Measurements from ENCODE around the gene DCTN5. TPM values are rescaled to one million over a fixed set of nuclear protein-coding genes. Genes with fewer than 3 reads are reported as not detected.
"Not testable (repeated sequence)": the region's sequence is repeated elsewhere in the genome, so short reads cannot be mapped to it uniquely, and the experiment has no call there.

DCTN5 gene
- total RNA-seq, 2 experiments from 2014 or later: 46.9 to 47.8 TPM

DNA sequence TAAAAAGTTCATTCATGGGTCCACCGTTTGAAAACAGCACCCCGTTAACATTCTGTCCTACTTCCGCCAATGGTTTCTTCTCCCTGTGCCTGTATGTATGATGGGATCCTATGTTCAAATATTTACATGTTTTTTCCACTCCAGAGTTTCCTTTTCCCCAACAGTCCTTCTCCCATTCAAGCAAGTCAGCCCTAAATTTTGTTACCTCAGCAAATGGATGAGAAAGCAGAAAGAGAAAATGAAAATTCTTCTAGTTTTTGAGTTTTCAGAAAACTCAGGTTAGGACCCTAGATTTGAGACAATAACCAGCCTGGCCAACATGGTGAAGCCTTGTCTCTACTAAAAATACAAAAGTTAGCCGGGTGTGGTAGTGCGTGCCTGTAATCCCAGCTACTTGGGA is 75.2 kb downstream of the DCTN5 start:
- POLR2A ChIA-PET: no interaction called here
- CTCF ChIA-PET: no interaction called here
- no peaks in the 10 kb centered on the region for H3K4me1 ChIP-seq (ENCODE audit: insufficient read depth, low read length)
- TF ChIP-seq, protein P1, sequence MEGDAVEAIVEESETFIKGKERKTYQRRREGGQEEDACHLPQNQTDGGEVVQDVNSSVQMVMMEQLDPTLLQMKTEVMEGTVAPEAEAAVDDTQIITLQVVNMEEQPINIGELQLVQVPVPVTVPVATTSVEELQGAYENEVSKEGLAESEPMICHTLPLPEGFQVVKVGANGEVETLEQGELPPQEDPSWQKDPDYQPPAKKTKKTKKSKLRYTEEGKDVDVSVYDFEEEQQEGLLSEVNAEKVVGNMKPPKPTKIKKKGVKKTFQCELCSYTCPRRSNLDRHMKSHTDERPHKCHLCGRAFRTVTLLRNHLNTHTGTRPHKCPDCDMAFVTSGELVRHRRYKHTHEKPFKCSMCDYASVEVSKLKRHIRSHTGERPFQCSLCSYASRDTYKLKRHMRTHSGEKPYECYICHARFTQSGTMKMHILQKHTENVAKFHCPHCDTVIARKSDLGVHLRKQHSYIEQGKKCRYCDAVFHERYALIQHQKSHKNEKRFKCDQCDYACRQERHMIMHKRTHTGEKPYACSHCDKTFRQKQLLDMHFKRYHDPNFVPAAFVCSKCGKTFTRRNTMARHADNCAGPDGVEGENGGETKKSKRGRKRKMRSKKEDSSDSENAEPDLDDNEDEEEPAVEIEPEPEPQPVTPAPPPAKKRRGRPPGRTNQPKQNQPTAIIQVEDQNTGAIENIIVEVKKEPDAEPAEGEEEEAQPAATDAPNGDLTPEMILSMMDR (IDR thresholded peaks at IDR 0.05): no peak
- ATAC-seq (ENCODE audit: poor library complexity): no peak
- H3K9me3 Mint-ChIP-seq: no peaks in the 10 kb centered on the region
- intact Hi-C loops (cut with DNase I, micrococcal nuclease): no loop called here
- no peak for DNase-seq
- H3K36me3 Mint-ChIP-seq (ENCODE audit: low read depth): no peaks in the 10 kb centered on the region
- H3K27ac ChIP-seq (ENCODE audit: low read depth in 1 of 2, low read length in 2 of 2): no peak overlapping the region
- peaks cover 50% of the 10 kb centered on the region for H3K27me3 Mint-ChIP-seq
- H3K4me3 Mint-ChIP-seq: no peak overlapping the region
- no peaks in the 10 kb centered on the region for H3K9me3 ChIP-seq (ENCODE audit: control insufficient read depth in 1 of 2, insufficient read depth in 1 of 2, low read length in 2 of 2)
- no peaks in the 10 kb centered on the region for H3K4me1 Mint-ChIP-seq (ENCODE audit: low read depth)
- H3K4me3 ChIP-seq (ENCODE audit: low read length): no peak overlapping the region
- no peaks in the 10 kb centered on the region for H3K36me3 ChIP-seq (ENCODE audit: insufficient read depth, low read length)
- H3K27ac Mint-ChIP-seq: no peak overlapping the region
- H3K27me3 ChIP-seq (ENCODE audit: control insufficient read depth in 1 of 2, insufficient read depth in 2 of 2, low read length in 2 of 2): peaks cover 25 to 26% of the 10 kb centered on the region in 2 experiments

GRCh38 chr16:23722613-23723240 is 81.5 kb downstream of the DCTN5 start:
- H3K36me3 Mint-ChIP-seq (ENCODE audit: low read depth); H3K27ac Mint-ChIP-seq; H3K4me1 ChIP-seq (ENCODE audit: insufficient read depth, low read length); H3K27me3 ChIP-seq (ENCODE audit: control insufficient read depth in 1 of 2, insufficient read depth in 2 of 2, low read length in 2 of 2); POLR2A ChIA-PET; H3K4me3 Mint-ChIP-seq; H3K27ac ChIP-seq (ENCODE audit: low read depth in 1 of 2, low read length in 2 of 2); H3K36me3 ChIP-seq (ENCODE audit: insufficient read depth, low read length); CTCF ChIA-PET; H3K4me3 ChIP-seq (ENCODE audit: low read length); H3K9me3 ChIP-seq (ENCODE audit: control insufficient read depth in 1 of 2, insufficient read depth in 1 of 2, low read length in 2 of 2); intact Hi-C loops (cut with DNase I, micrococcal nuclease); H3K9me3 Mint-ChIP-seq; ATAC-seq (ENCODE audit: poor library complexity); DNase-seq; H3K4me1 Mint-ChIP-seq (ENCODE audit: low read depth): not testable (repeated sequence)
- H3K27me3 Mint-ChIP-seq: peaks cover 29% of the 10 kb centered on the region

DNA sequence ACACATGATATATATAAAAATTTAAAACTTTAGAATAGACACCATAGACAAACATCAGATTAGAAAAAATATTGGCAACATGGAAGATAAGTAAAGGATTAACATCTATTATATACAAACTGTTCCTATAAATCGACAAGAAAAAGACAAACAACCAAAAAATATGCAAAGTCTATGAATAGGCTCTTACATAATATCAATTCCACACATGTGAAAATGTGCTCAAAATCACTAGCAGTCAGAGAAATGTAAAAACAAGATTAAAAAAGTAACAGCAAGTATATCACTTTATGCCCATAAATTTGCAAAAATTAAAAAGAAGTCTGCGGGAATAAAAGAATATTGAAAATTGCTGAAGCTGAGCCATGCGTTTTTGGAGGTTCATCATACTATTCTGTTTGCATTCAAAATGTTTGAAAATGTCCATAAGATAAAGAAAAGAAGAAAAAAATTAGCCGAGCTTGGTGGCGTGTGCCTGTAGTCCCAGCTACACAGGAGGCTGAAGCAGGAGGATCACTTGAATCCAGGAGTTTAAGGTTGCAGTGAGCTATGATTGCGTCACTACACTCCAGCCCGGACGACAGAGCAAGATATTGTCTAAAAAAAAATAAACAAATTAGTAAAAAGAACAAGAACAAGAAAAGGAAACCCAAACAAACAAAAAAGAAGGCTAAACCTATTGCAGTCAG is 83.0 kb downstream of the DCTN5 start:
- Histone ChIP-seq H3K9me3 (ENCODE audit: control insufficient read depth in 1 of 2, insufficient read depth in 1 of 2, low read length in 2 of 2) (peaks cover 3 to 5% of the 10 kb centered on the region in 2 experiments), H3K4me1 (ENCODE audit: insufficient read depth, low read length) (peaks cover 2% of the 10 kb centered on the region), H3K36me3 (ENCODE audit: insufficient read depth, low read length) (no peaks in the 10 kb centered on the region), H3K27ac (ENCODE audit: low read depth in 1 of 2, low read length in 2 of 2) (no peak overlapping the region), H3K4me3 (ENCODE audit: low read length) (no peak overlapping the region), H3K27me3 (ENCODE audit: control insufficient read depth in 1 of 2, insufficient read depth in 2 of 2, low read length in 2 of 2) (peaks cover 0 to 4% of the 10 kb centered on the region in 2 experiments)
- ATAC-seq (ENCODE audit: poor library complexity) (no peak), DNase-seq (no peak)
- CTCF ChIA-PET: no interaction called here
- H3K4me3 Mint-ChIP-seq: no peak overlapping the region
- peaks cover 26% of the 10 kb centered on the region for H3K27me3 Mint-ChIP-seq
- POLR2A ChIA-PET: no interaction called here
- no peak overlapping the region for H3K27ac Mint-ChIP-seq
- H3K36me3 Mint-ChIP-seq (ENCODE audit: low read depth): no peaks in the 10 kb centered on the region
- H3K4me1 Mint-ChIP-seq (ENCODE audit: low read depth): peaks cover 4% of the 10 kb centered on the region
- TF ChIP-seq, protein P1 (IDR thresholded peaks at IDR 0.05): no peak
- intact Hi-C loops (cut with DNase I, micrococcal nuclease): no loop called here
- no peaks in the 10 kb centered on the region for H3K9me3 Mint-ChIP-seq

DNA sequence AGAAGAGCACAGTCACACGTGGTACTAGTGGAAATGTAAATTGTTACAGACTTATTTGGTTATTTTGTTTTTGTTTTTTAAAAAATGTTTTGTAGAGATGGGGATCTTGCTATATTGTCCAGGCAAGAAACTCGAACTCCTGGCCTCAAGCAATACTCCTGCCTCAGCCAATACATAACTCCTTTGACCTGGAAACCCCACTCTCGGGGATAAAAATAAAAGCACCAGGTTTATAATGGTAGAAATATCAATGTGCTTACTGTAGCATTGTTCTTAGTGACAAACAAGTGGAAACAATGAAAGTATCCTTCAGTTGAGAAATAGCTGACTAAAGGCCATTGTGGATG is 83.5 kb downstream of the DCTN5 start:
- ATAC-seq (ENCODE audit: poor library complexity) (no peak), DNase-seq (no peak)
- Histone ChIP-seq H3K4me3 (ENCODE audit: low read length) (no peak overlapping the region), H3K27me3 (ENCODE audit: control insufficient read depth in 1 of 2, insufficient read depth in 2 of 2, low read length in 2 of 2) (peaks cover 0 to 4% of the 10 kb centered on the region in 2 experiments), H3K4me1 (ENCODE audit: insufficient read depth, low read length) (peaks cover 2% of the 10 kb centered on the region), H3K27ac (ENCODE audit: low read depth in 1 of 2, low read length in 2 of 2) (no peak overlapping the region), H3K9me3 (ENCODE audit: control insufficient read depth in 1 of 2, insufficient read depth in 1 of 2, low read length in 2 of 2) (peaks cover 3 to 5% of the 10 kb centered on the region in 2 experiments), H3K36me3 (ENCODE audit: insufficient read depth, low read length) (no peaks in the 10 kb centered on the region)
- Mint-ChIP-seq H3K27ac (no peak overlapping the region), H3K36me3 (ENCODE audit: low read depth) (no peaks in the 10 kb centered on the region), H3K27me3 (peaks cover 30% of the 10 kb centered on the region), H3K9me3 (no peaks in the 10 kb centered on the region), H3K4me3 (no peak overlapping the region), H3K4me1 (ENCODE audit: low read depth) (peaks cover 4% of the 10 kb centered on the region)
- intact Hi-C loops (cut with DNase I, micrococcal nuclease): no loop called here
- ChIA-PET POLR2A (no interaction called here), CTCF (no interaction called here)
- TF ChIP-seq, protein P1 (IDR thresholded peaks at IDR 0.05): no peak
